GM23338 (cell line): ENCODE measurements around the gene DVL1. TPM values are rescaled to one million over a fixed set of nuclear protein-coding genes. Genes with fewer than 3 reads are reported as not detected.

ENCODE experiments used
- ATAC-seq: fragments of 200-7000 bp; cut with Tn5 transposase; 3 replicates; pipeline ENCODE4 v1.9.1; 2020
- DNase-seq: peaks from one replicate; pipeline ENCODE4 v3.0.0-alpha.2; 2015; ENCODE audit warnings: low spot score
- H2AFZ ChIP-seq: fragments of 200-600 bp; sonication (generic); 2 replicates; pipeline ENCODE4 v1.8.0; 2016; ENCODE audit warnings: antibody characterized with exemption, mild to moderate bottlenecking, moderate library complexity
- H3F3A ChIP-seq: fragments of 200-600 bp; sonication (generic); replicated peaks from 2 replicates; pipeline ENCODE4 v1.8.0; 2017; ENCODE audit warnings: antibody characterized with exemption, mixed run types, low read depth
- H3K27ac ChIP-seq: fragments of 200-600 bp; sonication (generic); 2 replicates; pipeline ENCODE4 v1.6.1; 2016; ENCODE audit warnings: low read depth
- H3K27me3 ChIP-seq: fragments of 200-600 bp; sonication (generic); 2 replicates; pipeline ENCODE4 v1.8.0; 2016; ENCODE audit warnings: mild to moderate bottlenecking, mixed run types, moderate library complexity; ENCODE audit not compliant: insufficient read depth
- H3K36me3 ChIP-seq: fragments of 200-600 bp; sonication (generic); 2 replicates; pipeline ENCODE4 v1.8.0; 2016; ENCODE audit warnings: mild to moderate bottlenecking; ENCODE audit not compliant: insufficient read depth
- H3K4me1 ChIP-seq: fragments of 200-600 bp; sonication (generic); 2 replicates; pipeline ENCODE4 v1.8.0; 2016; ENCODE audit warnings: mild to moderate bottlenecking, moderate library complexity; ENCODE audit not compliant: insufficient read depth
- H3K4me2 ChIP-seq: fragments of 200-600 bp; sonication (generic); 2 replicates; pipeline ENCODE4 v1.7.1; 2017; ENCODE audit warnings: mixed run types
- H3K4me3 ChIP-seq: fragments of 200-600 bp; sonication (generic); 2 replicates; pipeline ENCODE4 v1.6.1; 2016; ENCODE audit warnings: mixed run types
- H3K79me2 ChIP-seq: fragments of 200-600 bp; sonication (generic); replicated peaks from 2 replicates; pipeline ENCODE4 v1.8.0; 2017; ENCODE audit warnings: mild to moderate bottlenecking; ENCODE audit not compliant: insufficient read depth
- H3K9me2 ChIP-seq: fragments of 200-600 bp; sonication (generic); 2 replicates; pipeline ENCODE4 v1.8.0; 2017; ENCODE audit not compliant: insufficient read depth
- H4K20me1 ChIP-seq: fragments of 200-600 bp; sonication (generic); replicated peaks from 2 replicates; pipeline ENCODE4 v1.8.0; 2017; ENCODE audit warnings: mild to moderate bottlenecking; ENCODE audit not compliant: insufficient read depth
- H3K27ac Mint-ChIP-seq: 2 replicates; pipeline ENCODE4 v1.8.0; 2020; ENCODE audit warnings: inconsistent platforms, mild to moderate bottlenecking, moderate library complexity, mixed read lengths
- H3K27me3 Mint-ChIP-seq: 3 replicates; pipeline ENCODE4 v1.8.0; 2022; ENCODE audit warnings: low read depth, mild to moderate bottlenecking, moderate library complexity, mixed read lengths, inconsistent platforms; ENCODE audit not compliant: insufficient read depth, poor library complexity
- H3K36me3 Mint-ChIP-seq: 3 replicates; pipeline ENCODE4 v1.8.0; 2021; ENCODE audit warnings: low read depth, mild to moderate bottlenecking, inconsistent platforms, moderate library complexity, mixed read lengths
- H3K4me1 Mint-ChIP-seq: 3 replicates; pipeline ENCODE4 v1.8.0; 2020; ENCODE audit warnings: mild to moderate bottlenecking, inconsistent platforms, mixed read lengths
- H3K4me3 Mint-ChIP-seq: 3 replicates; pipeline ENCODE4 v1.8.0; 2021; ENCODE audit warnings: moderate library complexity, mild to moderate bottlenecking, inconsistent platforms, mixed read lengths
- H3K9me3 Mint-ChIP-seq: 3 replicates; pipeline ENCODE4 v1.8.0; 2020; ENCODE audit warnings: moderate library complexity, mild to moderate bottlenecking, inconsistent platforms, mixed read lengths
- CREB1 ChIP-seq: fragments of 250-450 bp; sonication (Bioruptor Pico); IDR thresholded peaks from 2 replicates; pipeline ENCODE4 v1.5.0; 2020; ENCODE audit warnings: low read depth, mild to moderate bottlenecking, moderate library complexity
- EZH2 ChIP-seq: fragments of 200-600 bp; sonication (generic); IDR thresholded peaks from one replicate; pipeline ENCODE4 v1.8.0; 2017; ENCODE audit warnings: antibody characterized with exemption, mild to moderate bottlenecking, low read depth; ENCODE audit not compliant: unreplicated experiment
- EZH2phosphoT487 ChIP-seq: fragments of 200-600 bp; sonication (generic); IDR thresholded peaks from one replicate; pipeline ENCODE4 v1.8.1; 2018; ENCODE audit warnings: antibody characterized with exemption; ENCODE audit not compliant: unreplicated experiment
- JUNB ChIP-seq: IDR thresholded peaks from one replicate; pipeline ENCODE4 v1.6.1; 2016; ENCODE audit warnings: antibody characterized with exemption; ENCODE audit not compliant: unreplicated experiment
- NANOG ChIP-seq: IDR thresholded peaks from 2 replicates; pipeline ENCODE4 v1.6.1; 2016; ENCODE audit warnings: antibody characterized with exemption, borderline replicate concordance
- POLR2AphosphoS5 ChIP-seq: IDR thresholded peaks from 2 replicates; pipeline ENCODE4 v1.6.1; 2016; ENCODE audit warnings: antibody characterized with exemption, low read depth
- STAT1 ChIP-seq: IDR thresholded peaks from one replicate; pipeline ENCODE4 v1.6.1; 2016; ENCODE audit warnings: antibody characterized with exemption; ENCODE audit not compliant: unreplicated experiment
- ZNF331 ChIP-seq: fragments of 250-450 bp; sonication (Bioruptor Pico); IDR thresholded peaks from 2 replicates; pipeline ENCODE4 v1.5.0; 2020; ENCODE audit warnings: low read depth, mild to moderate bottlenecking, moderate library complexity
- polyA plus RNA-seq: library from polyadenylated mRNA; unstranded; fragments of >200 nt; fragmentation: Nextera tagmentation; extraction: Ambion mirVana; gene quantifications from 2 replicates; pipeline ENCODE4 v1.2.1, GENCODE V29; 2016
- total RNA-seq: library from RNA; depleted of rRNA; stranded (reverse); fragments of >200 nt; shearing (Covaris generic); gene quantifications from 2 replicates; pipeline ENCODE4 v1.2.3, GENCODE V29; 2014
- TF ChIP-seq, protein P1 (sequence below): fragments of 250-450 bp; sonication (Bioruptor Pico); IDR thresholded peaks from 2 replicates; pipeline ENCODE4 v1.5.0; 2020; ENCODE audit warnings: mild to moderate bottlenecking, moderate library complexity
- TF ChIP-seq, protein P2 (sequence below), 2 experiments: fragments of 200-600 bp in 1 of 2; sonication (generic) in 1 of 2; conservative IDR thresholded peaks; 2 replicates each; pipeline versions ENCODE4 v1.5.1 to v1.6.1; 2016 to 2017; ENCODE audit warnings: antibody characterized with exemption in 2 of 2, low read depth in 2 of 2, mild to moderate bottlenecking in 2 of 2, moderate library complexity in 1 of 2

DVL1 gene
- total and polyA plus RNA-seq, 2 experiments from 2014 or later: 13.5 to 69.7 TPM

DNA sequence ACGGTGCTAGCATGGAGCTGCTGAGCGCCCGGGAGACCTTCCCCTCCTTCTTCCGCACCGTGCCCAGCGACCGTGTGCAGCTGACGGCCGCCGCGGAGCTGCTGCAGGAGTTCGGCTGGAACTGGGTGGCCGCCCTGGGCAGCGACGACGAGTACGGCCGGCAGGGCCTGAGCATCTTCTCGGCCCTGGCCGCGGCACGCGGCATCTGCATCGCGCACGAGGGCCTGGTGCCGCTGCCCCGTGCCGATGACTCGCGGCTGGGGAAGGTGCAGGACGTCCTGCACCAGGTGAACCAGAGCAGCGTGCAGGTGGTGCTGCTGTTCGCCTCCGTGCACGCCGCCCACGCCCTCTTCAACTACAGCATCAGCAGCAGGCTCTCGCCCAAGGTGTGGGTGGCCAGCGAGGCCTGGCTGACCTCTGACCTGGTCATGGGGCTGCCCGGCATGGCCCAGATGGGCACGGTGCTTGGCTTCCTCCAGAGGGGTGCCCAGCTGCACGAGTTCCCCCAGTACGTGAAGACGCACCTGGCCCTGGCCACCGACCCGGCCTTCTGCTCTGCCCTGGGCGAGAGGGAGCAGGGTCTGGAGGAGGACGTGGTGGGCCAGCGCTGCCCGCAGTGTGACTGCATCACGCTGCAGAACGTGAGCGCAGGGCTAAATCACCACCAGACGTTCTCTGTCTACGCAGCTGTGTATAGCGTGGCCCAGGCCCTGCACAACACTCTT, 17.0 kb downstream of the DVL1 start (continued):
- TF ChIP-seq, protein P1, sequence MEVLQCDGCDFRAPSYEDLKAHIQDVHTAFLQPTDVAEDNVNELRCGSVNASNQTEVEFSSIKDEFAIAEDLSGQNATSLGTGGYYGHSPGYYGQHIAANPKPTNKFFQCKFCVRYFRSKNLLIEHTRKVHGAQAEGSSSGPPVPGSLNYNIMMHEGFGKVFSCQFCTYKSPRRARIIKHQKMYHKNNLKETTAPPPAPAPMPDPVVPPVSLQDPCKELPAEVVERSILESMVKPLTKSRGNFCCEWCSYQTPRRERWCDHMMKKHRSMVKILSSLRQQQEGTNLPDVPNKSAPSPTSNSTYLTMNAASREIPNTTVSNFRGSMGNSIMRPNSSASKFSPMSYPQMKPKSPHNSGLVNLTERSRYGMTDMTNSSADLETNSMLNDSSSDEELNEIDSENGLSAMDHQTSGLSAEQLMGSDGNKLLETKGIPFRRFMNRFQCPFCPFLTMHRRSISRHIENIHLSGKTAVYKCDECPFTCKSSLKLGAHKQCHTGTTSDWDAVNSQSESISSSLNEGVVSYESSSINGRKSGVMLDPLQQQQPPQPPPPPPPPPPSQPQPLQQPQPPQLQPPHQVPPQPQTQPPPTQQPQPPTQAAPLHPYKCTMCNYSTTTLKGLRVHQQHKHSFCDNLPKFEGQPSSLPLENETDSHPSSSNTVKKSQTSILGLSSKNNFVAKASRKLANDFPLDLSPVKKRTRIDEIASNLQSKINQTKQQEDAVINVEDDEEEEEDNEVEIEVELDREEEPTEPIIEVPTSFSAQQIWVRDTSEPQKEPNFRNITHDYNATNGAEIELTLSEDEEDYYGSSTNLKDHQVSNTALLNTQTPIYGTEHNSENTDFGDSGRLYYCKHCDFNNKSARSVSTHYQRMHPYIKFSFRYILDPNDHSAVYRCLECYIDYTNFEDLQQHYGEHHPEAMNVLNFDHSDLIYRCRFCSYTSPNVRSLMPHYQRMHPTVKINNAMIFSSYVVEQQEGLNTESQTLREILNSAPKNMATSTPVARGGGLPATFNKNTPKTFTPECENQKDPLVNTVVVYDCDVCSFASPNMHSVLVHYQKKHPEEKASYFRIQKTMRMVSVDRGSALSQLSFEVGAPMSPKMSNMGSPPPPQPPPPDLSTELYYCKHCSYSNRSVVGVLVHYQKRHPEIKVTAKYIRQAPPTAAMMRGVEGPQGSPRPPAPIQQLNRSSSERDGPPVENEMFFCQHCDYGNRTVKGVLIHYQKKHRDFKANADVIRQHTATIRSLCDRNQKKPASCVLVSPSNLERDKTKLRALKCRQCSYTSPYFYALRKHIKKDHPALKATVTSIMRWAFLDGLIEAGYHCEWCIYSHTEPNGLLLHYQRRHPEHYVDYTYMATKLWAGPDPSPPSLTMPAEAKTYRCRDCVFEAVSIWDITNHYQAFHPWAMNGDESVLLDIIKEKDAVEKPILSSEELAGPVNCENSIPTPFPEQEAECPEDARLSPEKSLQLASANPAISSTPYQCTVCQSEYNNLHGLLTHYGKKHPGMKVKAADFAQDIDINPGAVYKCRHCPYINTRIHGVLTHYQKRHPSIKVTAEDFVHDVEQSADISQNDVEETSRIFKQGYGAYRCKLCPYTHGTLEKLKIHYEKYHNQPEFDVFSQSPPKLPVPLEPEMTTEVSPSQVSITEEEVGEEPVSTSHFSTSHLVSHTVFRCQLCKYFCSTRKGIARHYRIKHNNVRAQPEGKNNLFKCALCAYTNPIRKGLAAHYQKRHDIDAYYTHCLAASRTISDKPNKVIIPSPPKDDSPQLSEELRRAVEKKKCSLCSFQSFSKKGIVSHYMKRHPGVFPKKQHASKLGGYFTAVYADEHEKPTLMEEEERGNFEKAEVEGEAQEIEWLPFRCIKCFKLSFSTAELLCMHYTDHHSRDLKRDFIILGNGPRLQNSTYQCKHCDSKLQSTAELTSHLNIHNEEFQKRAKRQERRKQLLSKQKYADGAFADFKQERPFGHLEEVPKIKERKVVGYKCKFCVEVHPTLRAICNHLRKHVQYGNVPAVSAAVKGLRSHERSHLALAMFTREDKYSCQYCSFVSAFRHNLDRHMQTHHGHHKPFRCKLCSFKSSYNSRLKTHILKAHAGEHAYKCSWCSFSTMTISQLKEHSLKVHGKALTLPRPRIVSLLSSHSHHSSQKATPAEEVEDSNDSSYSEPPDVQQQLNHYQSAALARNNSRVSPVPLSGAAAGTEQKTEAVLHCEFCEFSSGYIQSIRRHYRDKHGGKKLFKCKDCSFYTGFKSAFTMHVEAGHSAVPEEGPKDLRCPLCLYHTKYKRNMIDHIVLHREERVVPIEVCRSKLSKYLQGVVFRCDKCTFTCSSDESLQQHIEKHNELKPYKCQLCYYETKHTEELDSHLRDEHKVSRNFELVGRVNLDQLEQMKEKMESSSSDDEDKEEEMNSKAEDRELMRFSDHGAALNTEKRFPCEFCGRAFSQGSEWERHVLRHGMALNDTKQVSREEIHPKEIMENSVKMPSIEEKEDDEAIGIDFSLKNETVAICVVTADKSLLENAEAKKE (CRISPR knock-in tag): no peak
- TF ChIP-seq CREB1 (CRISPR knock-in tag) (no peak), ZNF331 (CRISPR knock-in tag) (no peak)

DNA sequence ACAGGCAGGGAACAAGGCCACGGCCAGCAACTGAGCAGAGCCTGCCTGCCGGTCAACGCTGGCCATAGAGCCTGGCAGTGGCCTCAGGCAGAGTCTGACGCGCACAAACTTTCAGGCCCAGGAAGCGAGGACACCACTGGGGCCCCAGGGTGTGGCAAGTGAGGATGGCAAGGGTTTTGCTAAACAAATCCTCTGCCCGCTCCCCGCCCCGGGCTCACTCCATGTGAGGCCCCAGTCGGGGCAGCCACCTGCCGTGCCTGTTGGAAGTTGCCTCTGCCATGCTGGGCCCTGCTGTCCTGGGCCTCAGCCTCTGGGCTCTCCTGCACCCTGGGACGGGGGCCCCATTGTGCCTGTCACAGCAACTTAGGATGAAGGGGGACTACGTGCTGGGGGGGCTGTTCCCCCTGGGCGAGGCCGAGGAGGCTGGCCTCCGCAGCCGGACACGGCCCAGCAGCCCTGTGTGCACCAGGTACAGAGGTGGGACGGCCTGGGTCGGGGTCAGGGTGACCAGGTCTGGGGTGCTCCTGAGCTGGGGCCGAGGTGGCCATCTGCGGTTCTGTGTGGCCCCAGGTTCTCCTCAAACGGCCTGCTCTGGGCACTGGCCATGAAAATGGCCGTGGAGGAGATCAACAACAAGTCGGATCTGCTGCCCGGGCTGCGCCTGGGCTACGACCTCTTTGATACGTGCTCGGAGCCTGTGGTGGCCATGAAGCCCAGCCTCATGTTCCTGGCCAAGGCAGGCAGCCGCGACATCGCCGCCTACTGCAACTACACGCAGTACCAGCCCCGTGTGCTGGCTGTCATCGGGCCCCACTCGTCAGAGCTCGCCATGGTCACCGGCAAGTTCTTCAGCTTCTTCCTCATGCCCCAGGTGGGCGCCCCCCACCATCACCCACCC, 17.9 kb downstream of the DVL1 start, which contains the start of gene TAS1R3:
TAS1R3 (plus strand) TSS at position 213 of the 898 bp plus-strand sequence; CDS start at position 279, 66 bp downstream.
- Histone ChIP-seq H3F3A (peaks cover 18% of the 10 kb centered on the region; the same call in 1 of the 2 replicates), H3K27me3 (no peaks in the 10 kb centered on the region), H4K20me1 (no peaks in the 10 kb centered on the region), H3K79me2 (no peaks in the 10 kb centered on the region), H3K9me2 (no peaks in the 10 kb centered on the region), H2AFZ (no peak within 1 kb of the TSS), H3K4me3 (no peak within 1 kb of the TSS), H3K4me1 (no peaks in the 10 kb centered on the region), H3K27ac (no peak within 1 kb of the TSS), H3K36me3 (no peaks in the 10 kb centered on the region), H3K4me2 (no peak within 1 kb of the TSS)
- no peaks in the 10 kb centered on the region for H3K4me1 Mint-ChIP-seq
- H3K27me3 Mint-ChIP-seq: peaks cover 11% of the 10 kb centered on the region
- peaks cover 5% of the 10 kb centered on the region; the same call in 2 of the 3 replicates for H3K36me3 Mint-ChIP-seq
- ATAC-seq (no peak; the same call in 2 of the 3 replicates), DNase-seq (no peak)
- no peaks in the 10 kb centered on the region for H3K9me3 Mint-ChIP-seq
- H3K4me3 Mint-ChIP-seq: no peak within 1 kb of the TSS
- H3K27ac Mint-ChIP-seq: no peak within 1 kb of the TSS
- no peak for TF ChIP-seq NANOG
- TF ChIP-seq, protein P2, sequence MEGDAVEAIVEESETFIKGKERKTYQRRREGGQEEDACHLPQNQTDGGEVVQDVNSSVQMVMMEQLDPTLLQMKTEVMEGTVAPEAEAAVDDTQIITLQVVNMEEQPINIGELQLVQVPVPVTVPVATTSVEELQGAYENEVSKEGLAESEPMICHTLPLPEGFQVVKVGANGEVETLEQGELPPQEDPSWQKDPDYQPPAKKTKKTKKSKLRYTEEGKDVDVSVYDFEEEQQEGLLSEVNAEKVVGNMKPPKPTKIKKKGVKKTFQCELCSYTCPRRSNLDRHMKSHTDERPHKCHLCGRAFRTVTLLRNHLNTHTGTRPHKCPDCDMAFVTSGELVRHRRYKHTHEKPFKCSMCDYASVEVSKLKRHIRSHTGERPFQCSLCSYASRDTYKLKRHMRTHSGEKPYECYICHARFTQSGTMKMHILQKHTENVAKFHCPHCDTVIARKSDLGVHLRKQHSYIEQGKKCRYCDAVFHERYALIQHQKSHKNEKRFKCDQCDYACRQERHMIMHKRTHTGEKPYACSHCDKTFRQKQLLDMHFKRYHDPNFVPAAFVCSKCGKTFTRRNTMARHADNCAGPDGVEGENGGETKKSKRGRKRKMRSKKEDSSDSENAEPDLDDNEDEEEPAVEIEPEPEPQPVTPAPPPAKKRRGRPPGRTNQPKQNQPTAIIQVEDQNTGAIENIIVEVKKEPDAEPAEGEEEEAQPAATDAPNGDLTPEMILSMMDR (conservative IDR thresholded peaks at IDR 0.05; ENCODE audit: low read depth in 2 of 2): no peak
- no peak for TF ChIP-seq EZH2
- TF ChIP-seq ZNF331 (CRISPR knock-in tag): no peak
- TF ChIP-seq EZH2phosphoT487: no peak
- no peak for TF ChIP-seq JUNB
- TF ChIP-seq CREB1 (CRISPR knock-in tag): no peak
- TF ChIP-seq POLR2AphosphoS5: no peak
- no peak for TF ChIP-seq STAT1
